ENCODE data around the gene SLC16A3. TPM values are rescaled to one million over a fixed set of nuclear protein-coding genes. Genes with fewer than 3 reads are reported as not detected.

Gene SLC16A3
- total and polyA plus RNA-seq, 9 of the 15 experiments (the other 6 are each of a cell fraction or from before 2014, with no cell fraction given), result 0.11 to 5.4 (median 1.2) TPM; not detected in 2

DNA sequence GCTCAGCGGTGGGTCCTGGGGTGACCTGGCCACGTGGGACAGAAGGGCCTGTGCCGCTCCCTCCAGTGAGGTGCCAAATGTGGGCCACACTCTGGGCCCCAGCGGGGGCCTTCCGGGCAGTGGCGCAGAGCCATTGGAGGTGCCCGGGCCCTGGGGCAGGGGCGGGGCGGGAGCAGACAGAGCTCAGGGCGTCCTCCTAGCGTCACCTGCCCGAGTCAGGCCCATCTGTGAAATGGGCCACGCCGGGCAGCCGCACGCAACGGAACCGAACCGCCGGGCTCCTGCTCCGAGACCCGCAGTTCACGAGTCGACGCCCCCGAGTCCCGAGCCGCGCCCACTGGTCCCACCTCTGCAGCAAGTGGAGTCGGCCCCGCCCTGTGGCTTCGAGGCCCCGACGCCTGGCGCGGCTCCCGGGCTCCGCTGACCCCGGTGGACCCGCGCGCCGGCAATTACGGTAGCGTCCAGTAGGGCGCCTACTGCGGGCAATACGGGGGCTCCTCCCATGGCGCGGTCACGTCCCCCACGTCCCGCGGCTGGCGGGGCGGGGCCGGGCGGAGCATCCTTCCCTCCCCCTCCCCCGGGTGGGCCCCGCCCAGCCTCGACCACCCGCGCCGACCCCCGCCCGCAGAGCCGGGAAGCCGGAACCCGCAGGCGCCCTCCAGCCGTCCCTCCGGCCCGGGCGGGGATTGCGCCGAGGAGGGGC, 1.9 kb downstream of the SLC16A3 start (continued):
- TF ChIP-seq, protein P1, sequence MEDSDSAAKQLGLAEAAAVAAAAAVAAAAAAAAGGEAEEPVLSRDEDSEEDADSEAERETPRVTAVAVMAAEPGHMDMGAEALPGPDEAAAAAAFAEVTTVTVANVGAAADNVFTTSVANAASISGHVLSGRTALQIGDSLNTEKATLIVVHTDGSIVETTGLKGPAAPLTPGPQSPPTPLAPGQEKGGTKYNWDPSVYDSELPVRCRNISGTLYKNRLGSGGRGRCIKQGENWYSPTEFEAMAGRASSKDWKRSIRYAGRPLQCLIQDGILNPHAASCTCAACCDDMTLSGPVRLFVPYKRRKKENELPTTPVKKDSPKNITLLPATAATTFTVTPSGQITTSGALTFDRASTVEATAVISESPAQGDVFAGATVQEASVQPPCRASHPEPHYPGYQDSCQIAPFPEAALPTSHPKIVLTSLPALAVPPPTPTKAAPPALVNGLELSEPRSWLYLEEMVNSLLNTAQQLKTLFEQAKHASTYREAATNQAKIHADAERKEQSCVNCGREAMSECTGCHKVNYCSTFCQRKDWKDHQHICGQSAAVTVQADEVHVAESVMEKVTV (CRISPR knock-in tag; IDR thresholded peaks at IDR 0.05), result no peak
- TF ChIP-seq, protein P2, sequence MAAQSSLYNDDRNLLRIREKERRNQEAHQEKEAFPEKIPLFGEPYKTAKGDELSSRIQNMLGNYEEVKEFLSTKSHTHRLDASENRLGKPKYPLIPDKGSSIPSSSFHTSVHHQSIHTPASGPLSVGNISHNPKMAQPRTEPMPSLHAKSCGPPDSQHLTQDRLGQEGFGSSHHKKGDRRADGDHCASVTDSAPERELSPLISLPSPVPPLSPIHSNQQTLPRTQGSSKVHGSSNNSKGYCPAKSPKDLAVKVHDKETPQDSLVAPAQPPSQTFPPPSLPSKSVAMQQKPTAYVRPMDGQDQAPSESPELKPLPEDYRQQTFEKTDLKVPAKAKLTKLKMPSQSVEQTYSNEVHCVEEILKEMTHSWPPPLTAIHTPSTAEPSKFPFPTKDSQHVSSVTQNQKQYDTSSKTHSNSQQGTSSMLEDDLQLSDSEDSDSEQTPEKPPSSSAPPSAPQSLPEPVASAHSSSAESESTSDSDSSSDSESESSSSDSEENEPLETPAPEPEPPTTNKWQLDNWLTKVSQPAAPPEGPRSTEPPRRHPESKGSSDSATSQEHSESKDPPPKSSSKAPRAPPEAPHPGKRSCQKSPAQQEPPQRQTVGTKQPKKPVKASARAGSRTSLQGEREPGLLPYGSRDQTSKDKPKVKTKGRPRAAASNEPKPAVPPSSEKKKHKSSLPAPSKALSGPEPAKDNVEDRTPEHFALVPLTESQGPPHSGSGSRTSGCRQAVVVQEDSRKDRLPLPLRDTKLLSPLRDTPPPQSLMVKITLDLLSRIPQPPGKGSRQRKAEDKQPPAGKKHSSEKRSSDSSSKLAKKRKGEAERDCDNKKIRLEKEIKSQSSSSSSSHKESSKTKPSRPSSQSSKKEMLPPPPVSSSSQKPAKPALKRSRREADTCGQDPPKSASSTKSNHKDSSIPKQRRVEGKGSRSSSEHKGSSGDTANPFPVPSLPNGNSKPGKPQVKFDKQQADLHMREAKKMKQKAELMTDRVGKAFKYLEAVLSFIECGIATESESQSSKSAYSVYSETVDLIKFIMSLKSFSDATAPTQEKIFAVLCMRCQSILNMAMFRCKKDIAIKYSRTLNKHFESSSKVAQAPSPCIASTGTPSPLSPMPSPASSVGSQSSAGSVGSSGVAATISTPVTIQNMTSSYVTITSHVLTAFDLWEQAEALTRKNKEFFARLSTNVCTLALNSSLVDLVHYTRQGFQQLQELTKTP (IDR thresholded peaks at IDR 0.05; ENCODE audit: low read depth in 1 of 2, partially characterized antibody in 2 of 2), result peak in 1 of 2 experiments; percentile 32
- peak; percentile 72; the same call in 1 of the 2 replicates for TF ChIP-seq KDM2B (CRISPR knock-in tag; IDR thresholded peaks at IDR 0.05)
- no peak for TF ChIP-seq XRCC5 (IDR thresholded peaks at IDR 0.05; ENCODE audit: low read depth, low read length)
- peak; percentile 38; the same call in 1 of the 2 replicates for TF ChIP-seq KAT7 (CRISPR knock-in tag; IDR thresholded peaks at IDR 0.05; ENCODE audit: borderline replicate concordance)
- TF ChIP-seq, protein P3, sequence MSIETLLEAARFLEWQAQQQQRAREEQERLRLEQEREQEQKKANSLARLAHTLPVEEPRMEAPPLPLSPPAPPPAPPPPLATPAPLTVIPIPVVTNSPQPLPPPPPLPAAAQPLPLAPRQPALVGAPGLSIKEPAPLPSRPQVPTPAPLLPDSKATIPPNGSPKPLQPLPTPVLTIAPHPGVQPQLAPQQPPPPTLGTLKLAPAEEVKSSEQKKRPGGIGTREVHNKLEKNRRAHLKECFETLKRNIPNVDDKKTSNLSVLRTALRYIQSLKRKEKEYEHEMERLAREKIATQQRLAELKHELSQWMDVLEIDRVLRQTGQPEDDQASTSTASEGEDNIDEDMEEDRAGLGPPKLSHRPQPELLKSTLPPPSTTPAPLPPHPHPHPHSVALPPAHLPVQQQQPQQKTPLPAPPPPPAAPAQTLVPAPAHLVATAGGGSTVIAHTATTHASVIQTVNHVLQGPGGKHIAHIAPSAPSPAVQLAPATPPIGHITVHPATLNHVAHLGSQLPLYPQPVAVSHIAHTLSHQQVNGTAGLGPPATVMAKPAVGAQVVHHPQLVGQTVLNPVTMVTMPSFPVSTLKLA (conservative IDR thresholded peaks at IDR 0.05), result peak in 1 of 2 experiments; percentile 57; a peak in 1 of 4 replicates
- no peak for TF ChIP-seq SRSF3 (IDR thresholded peaks at IDR 0.05; ENCODE audit: insufficient read depth, low read length)
- peak in 1 of 2 experiments; percentile 85; a peak in 2 of 4 replicates for TF ChIP-seq KDM1A (IDR thresholded peaks at IDR 0.05)
- TF ChIP-seq NRF1 (conservative IDR thresholded peaks at IDR 0.05 in 1 of 2, IDR thresholded peaks at IDR 0.05 in 1 of 2), result peak in 1 of 2 experiments; percentile 27; a peak in 2 of 4 replicates
- peak; percentile 70 for TF ChIP-seq PCBP1 (IDR thresholded peaks at IDR 0.05; ENCODE audit: low read depth, low read length, poor library complexity, severe bottlenecking)
- TF ChIP-seq, protein P4, sequence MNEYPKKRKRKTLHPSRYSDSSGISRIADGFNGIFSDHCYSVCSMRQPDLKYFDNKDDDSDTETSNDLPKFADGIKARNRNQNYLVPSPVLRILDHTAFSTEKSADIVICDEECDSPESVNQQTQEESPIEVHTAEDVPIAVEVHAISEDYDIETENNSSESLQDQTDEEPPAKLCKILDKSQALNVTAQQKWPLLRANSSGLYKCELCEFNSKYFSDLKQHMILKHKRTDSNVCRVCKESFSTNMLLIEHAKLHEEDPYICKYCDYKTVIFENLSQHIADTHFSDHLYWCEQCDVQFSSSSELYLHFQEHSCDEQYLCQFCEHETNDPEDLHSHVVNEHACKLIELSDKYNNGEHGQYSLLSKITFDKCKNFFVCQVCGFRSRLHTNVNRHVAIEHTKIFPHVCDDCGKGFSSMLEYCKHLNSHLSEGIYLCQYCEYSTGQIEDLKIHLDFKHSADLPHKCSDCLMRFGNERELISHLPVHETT (CRISPR knock-in tag; conservative IDR thresholded peaks at IDR 0.05 in 1 of 2, IDR thresholded peaks at IDR 0.05 in 1 of 2), result peak in 1 of 2 experiments; percentile 92; a peak in 2 of 4 replicates
- no peak for TF ChIP-seq PTBP1 (IDR thresholded peaks at IDR 0.05; ENCODE audit: low read depth, low read length)
- no peak for TF ChIP-seq TAF1 (IDR thresholded peaks at IDR 0.05; ENCODE audit: control insufficient read depth, extremely low read depth, insufficient read depth, low read length, severe bottlenecking)
- TF ChIP-seq, protein P5, sequence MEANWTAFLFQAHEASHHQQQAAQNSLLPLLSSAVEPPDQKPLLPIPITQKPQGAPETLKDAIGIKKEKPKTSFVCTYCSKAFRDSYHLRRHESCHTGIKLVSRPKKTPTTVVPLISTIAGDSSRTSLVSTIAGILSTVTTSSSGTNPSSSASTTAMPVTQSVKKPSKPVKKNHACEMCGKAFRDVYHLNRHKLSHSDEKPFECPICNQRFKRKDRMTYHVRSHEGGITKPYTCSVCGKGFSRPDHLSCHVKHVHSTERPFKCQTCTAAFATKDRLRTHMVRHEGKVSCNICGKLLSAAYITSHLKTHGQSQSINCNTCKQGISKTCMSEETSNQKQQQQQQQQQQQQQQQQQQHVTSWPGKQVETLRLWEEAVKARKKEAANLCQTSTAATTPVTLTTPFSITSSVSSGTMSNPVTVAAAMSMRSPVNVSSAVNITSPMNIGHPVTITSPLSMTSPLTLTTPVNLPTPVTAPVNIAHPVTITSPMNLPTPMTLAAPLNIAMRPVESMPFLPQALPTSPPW (CRISPR knock-in tag; IDR thresholded peaks at IDR 0.05), result no peak
- no peak for TF ChIP-seq FOS (IDR thresholded peaks at IDR 0.05; ENCODE audit: extremely low read depth, insufficient read length)
